Choroid plexus epithelial cell (primary cell): ENCODE data around the gene CDS1.

Experiments used
- DNase-seq: peaks from one replicate; pipeline ENCODE4 v3.0.0-alpha.2; 2010; ENCODE audit warnings: low read depth
- H3K4me3 ChIP-seq: 2 replicates; pipeline ENCODE4 v1.5.1; 2011; ENCODE audit warnings: low read depth, mild to moderate bottlenecking, control low read depth, low read length, moderate library complexity
- CTCF ChIP-seq: conservative IDR thresholded peaks from 2 replicates; pipeline ENCODE4 v1.5.1; 2011; ENCODE audit warnings: low read depth, mild to moderate bottlenecking, control low read depth, inconsistent platforms, low read length, moderate library complexity

The CDS1 gene

DNA sequence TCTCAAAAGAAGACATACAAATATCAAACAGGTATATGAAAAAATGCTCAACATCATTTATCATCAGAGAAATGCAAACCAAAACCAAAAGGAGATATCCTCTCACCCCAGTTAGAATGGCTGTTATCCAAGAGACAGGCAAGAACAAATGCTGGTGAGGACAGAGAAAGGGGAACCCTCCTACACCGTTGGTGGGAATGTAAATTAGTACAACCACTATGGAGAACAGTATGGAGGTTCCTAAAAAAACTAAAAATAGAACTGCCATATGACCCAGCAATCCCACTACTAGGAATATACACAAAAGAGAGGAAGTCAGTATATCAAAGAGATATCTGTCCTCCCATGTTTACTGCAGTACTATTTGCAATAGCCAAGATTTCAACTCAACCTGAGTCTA is 83.5 kb downstream of the CDS1 start:
- no peak for TF ChIP-seq CTCF
- no peak for DNase-seq
- H3K4me3 ChIP-seq: no peak overlapping the region

- no peak for DNase-seq
- H3K4me3 ChIP-seq: no peak overlapping the region
- no peak for TF ChIP-seq CTCF
Observed at GRCh38 chr4:84669201-84669600, 86.3 kb downstream of the CDS1 start.

GRCh38 chr4:84672177-84672576 is 89.2 kb downstream of the CDS1 start:
- TF ChIP-seq CTCF: no peak
- H3K4me3 ChIP-seq: no peak overlapping the region
- DNase-seq: no peak

DNA sequence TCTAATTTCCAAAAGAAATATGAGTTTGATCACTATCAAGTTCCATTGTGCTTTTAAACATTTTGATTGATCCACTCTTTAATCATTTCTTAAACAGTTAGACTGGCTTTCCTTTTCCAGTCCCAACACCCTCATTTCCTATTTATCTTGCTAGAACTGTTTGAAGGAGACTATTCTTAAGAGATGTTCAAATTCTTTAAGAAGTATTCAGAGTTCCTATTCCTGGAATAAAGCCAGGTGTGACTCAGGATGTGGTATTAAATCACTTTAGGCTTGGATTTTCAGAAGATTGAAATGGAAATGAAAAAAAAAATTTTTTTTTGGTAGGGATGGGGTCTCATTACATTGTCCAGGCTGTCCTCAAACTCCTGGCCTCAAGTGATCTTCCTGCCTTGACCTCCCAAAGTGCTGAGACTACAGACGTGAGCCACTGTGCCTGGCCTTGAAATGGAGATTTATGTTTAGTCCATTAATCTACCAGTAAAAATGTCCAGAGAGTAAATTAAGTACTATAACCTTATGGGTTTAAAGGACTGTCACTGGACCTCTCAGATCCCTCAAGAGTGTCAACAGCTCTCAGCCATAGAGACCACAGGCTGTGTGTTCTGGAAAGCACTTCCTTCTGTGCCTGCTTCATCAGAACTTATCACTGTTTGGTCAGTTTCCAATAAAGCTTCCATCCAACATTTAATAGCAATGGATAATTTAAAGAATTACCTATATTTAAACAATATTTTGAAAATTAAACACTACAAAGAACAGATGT is 90.7 kb downstream of the CDS1 start:
- no peak for TF ChIP-seq CTCF
- DNase-seq: peak; percentile 92
- no peak overlapping the region for H3K4me3 ChIP-seq

- DNase-seq: no peak
- H3K4me3 ChIP-seq: no peak overlapping the region
- no peak for TF ChIP-seq CTCF
Observed at GRCh38 chr4:84677093-84677492, 94.2 kb downstream of the CDS1 start.

- H3K4me3 ChIP-seq: no peak overlapping the region
- TF ChIP-seq CTCF: no peak
- DNase-seq: no peak
Observed at GRCh38 chr4:84677995-84678394, 95.1 kb downstream of the CDS1 start.
